HepG2 (cell line): ENCODE results near the gene CD70. TPM values are rescaled to one million over a fixed set of nuclear protein-coding genes. Genes with fewer than 3 reads are reported as not detected.

Experiments
- ATAC-seq: fragments of 200-7000 bp; cut with Tn5 transposase; 3 replicates; pipeline ENCODE4 v1.9.1; 2020; ENCODE audit warnings: mild to moderate bottlenecking, moderate library complexity
- BruUV-seq: library from RNA; stranded (reverse); fragments of 400-500 nt; replicated peaks from 2 replicates; lab custom pipeline; 2021; lab: Mats Ljungman, UMichigan
- CTCF ChIA-PET: fragments of 300-600 bp; formaldehyde crosslinking; extraction: SDS; loops from one replicate; lab custom pipeline; 2021; ENCODE audit warnings: low total read pairs, inconsistent platforms, low intra/inter-chr PET ratio; lab: Yijun Ruan, JAX
- POLR2A ChIA-PET: fragments of 350-600 bp; sonication (Branson Sonifier 250); formaldehyde crosslinking; loops from one replicate; lab custom pipeline; 2020; ENCODE audit warnings: antibody characterized with exemption, inconsistent platforms; lab: Yijun Ruan, JAX
- DNase-seq: peaks from one replicate; pipeline ENCODE4 v3.0.0-alpha.2; 2015; ENCODE audit warnings: low spot score
- FAIRE-seq: peaks from 3 replicates; lab custom pipeline; 2011; peaks lifted over from hg19 to GRCh38; lab: Jason Lieb, UNC
- H2AFZ ChIP-seq: one replicate; pipeline ENCODE4 v1.6.1; 2011; ENCODE audit warnings: low read length, inconsistent platforms
- H3K27ac ChIP-seq: fragments of 300-600 bp; 3 replicates; pipeline ENCODE4 v1.8.0; 2011; ENCODE audit warnings: mixed run types, mild to moderate bottlenecking, mixed read lengths, low read length, inconsistent platforms; ENCODE audit not compliant: insufficient read depth; ENCODE audit errors: extremely low read length
- H3K27me3 ChIP-seq, 2 experiments: fragments of 200-600 bp in 1 of 2; 2 replicates in 1 of 2; 3 replicates in 1 of 2; pipeline versions ENCODE4 v1.6.0 to v1.8.0; 2011; ENCODE audit warnings: low read length in 2 of 2, mild to moderate bottlenecking in 2 of 2, moderate library complexity in 2 of 2, inconsistent platforms in 1 of 2; ENCODE audit not compliant: insufficient read depth in 2 of 2, control insufficient read depth in 1 of 2
- H3K36me3 ChIP-seq, 2 experiments: fragments of 200-600 bp in 1 of 2; replicated peaks in 1 of 2; 2 replicates in 1 of 2; 3 replicates in 1 of 2; pipeline versions ENCODE4 v1.5.1 to v1.8.0; 2011; ENCODE audit warnings: low read length in 2 of 2, inconsistent platforms in 1 of 2; ENCODE audit not compliant: insufficient read depth in 2 of 2, control insufficient read depth in 1 of 2
- H3K4me1 ChIP-seq: 2 replicates; pipeline ENCODE4 v1.5.1; 2012; ENCODE audit warnings: low read length, inconsistent platforms; ENCODE audit not compliant: insufficient read depth
- H3K4me2 ChIP-seq: 2 replicates; pipeline ENCODE4 v1.6.0; 2011; ENCODE audit warnings: low read depth, low read length, inconsistent platforms
- H3K4me3 ChIP-seq, 3 experiments: fragments of 200-600 bp in 1 of 3; sonication (generic), shearing (Covaris generic) in 1 of 3; replicated peaks in 1 of 3; 2 replicates each; pipeline ENCODE4 v1.5.1; 2011 to 2016; ENCODE audit warnings: low read length in 3 of 3, inconsistent platforms in 2 of 3, low read depth in 2 of 3, mild to moderate bottlenecking in 2 of 3, control low read depth in 1 of 3, mixed read lengths in 1 of 3; ENCODE audit not compliant: insufficient read depth in 1 of 3
- H3K79me2 ChIP-seq: one replicate; pipeline ENCODE4 v1.6.1; 2011; ENCODE audit warnings: low read length, inconsistent platforms; ENCODE audit not compliant: insufficient read depth
- H3K9ac ChIP-seq: 2 replicates; pipeline ENCODE4 v1.6.0; 2011; ENCODE audit warnings: mild to moderate bottlenecking, low read depth, low read length, inconsistent platforms; ENCODE audit not compliant: insufficient read depth
- H3K9me3 ChIP-seq: 2 replicates; pipeline ENCODE4 v1.5.1; 2012; ENCODE audit warnings: mild to moderate bottlenecking, low read length
- H4K20me1 ChIP-seq: 2 replicates; pipeline ENCODE4 v1.6.0; 2011; ENCODE audit warnings: inconsistent platforms, mild to moderate bottlenecking, low read length, moderate library complexity; ENCODE audit not compliant: insufficient read depth
- ATF4 ChIP-seq, 2 experiments: fragments of 450-650 bp in 1 of 2; sonication (generic) in 1 of 2; formaldehyde crosslinking; IDR thresholded peaks; 2 replicates each; pipeline versions ENCODE4 v1.5.0 to v1.8.0; 2020 to 2022; ENCODE audit warnings: mild to moderate bottlenecking in 1 of 2, missing genetic modification reagents in 1 of 2
- ATF7 ChIP-seq, 2 experiments: fragments of 450-650 bp in 1 of 2; sonication (generic) in 1 of 2; formaldehyde crosslinking in 1 of 2; IDR thresholded peaks; 2 replicates each; pipeline versions ENCODE4 v1.4.0 to v1.6.1; 2016 to 2020; ENCODE audit warnings: antibody characterized with exemption in 1 of 2, mild to moderate bottlenecking in 1 of 2, missing genetic modification reagents in 1 of 2
- BHLHE40 ChIP-seq: IDR thresholded peaks from 2 replicates; pipeline ENCODE4 v1.6.1; 2011; ENCODE audit warnings: low read length, improper control_type of control experiment
- CREB1 ChIP-seq, 2 experiments: fragments of 450-650 bp in 1 of 2; IDR thresholded peaks; 2 replicates each; pipeline ENCODE4 v1.6.1; 2016 to 2017; ENCODE audit warnings: control low read depth in 1 of 2, mild to moderate bottlenecking in 1 of 2, missing compliant biosample characterization in 1 of 2, missing genetic modification characterization in 1 of 2
- MNT ChIP-seq: fragments of 450-650 bp; IDR thresholded peaks from 2 replicates; pipeline ENCODE4 v1.6.1; 2016
- SMAD3 ChIP-seq: sonication (generic); formaldehyde crosslinking; IDR thresholded peaks from 2 replicates; pipeline ENCODE4 v1.4.0; 2020; ENCODE audit warnings: missing genetic modification reagents
- ZNF775 ChIP-seq: sonication (generic); formaldehyde crosslinking; IDR thresholded peaks from 2 replicates; pipeline ENCODE4 v1.4.0; 2020; ENCODE audit warnings: missing genetic modification reagents, mild to moderate bottlenecking, moderate library complexity, borderline replicate concordance
- WGBS: methylation state at CpG from one replicate; pipeline ENCODE4 v1.1.6; 2017; ENCODE audit warnings: low lambda C conversion rate; 5-methylcytosine and 5-hydroxymethylcytosine counted together
- in situ Hi-C: cut with HindIII; loops from 2 replicates; pipeline ENCODE4 v1.10.0; 2017; ENCODE audit warnings: low pct_unique_long_range_greater_than_20kb; ENCODE audit not compliant: extremely low pct_ligation_motif_present
- intact Hi-C: fragments of 100-400 bp; cut with micrococcal nuclease; formaldehyde crosslinking; loops from one replicate; pipeline ENCODE4 v1.10.0; 2022; ENCODE audit not compliant: unreplicated experiment
- polyA plus RNA-seq, 8 experiments: library from polyadenylated mRNA; depleted of rRNA in 3 of 8; stranded (reverse) in 7 of 8; unstranded in 1 of 8; fragments of >200 nt; fragmentation: Illumina TruSeq in 4 of 8; extraction: Trizol in 4 of 8; gene quantifications; 2 replicates each; pipeline versions ENCODE4 v1.2.1 to v1.2.3, GENCODE V29; 2011 to 2016; ENCODE audit warnings: low read depth in 4 of 8, missing spikeins in 1 of 8, mixed read lengths in 1 of 8; ENCODE audit not compliant: insufficient read depth in 1 of 8
- total RNA-seq, 5 experiments: library from RNA; depleted of rRNA; stranded (reverse); fragments of >200 nt; fragmentation: Illumina TruSeq; extraction: Trizol; gene quantifications; 2 replicates each; pipeline ENCODE4 v1.2.3, GENCODE V29; 2016; ENCODE audit warnings: low read depth in 1 of 5

Gene CD70
- total and polyA plus RNA-seq, 2 of the 13 experiments (the other 11 are each of a cell fraction or from before 2014, with no cell fraction given): 0.13 TPM; not detected in 1

GRCh38 chr19:6587998-6588507 lies 2.9 kb downstream of the CD70 start:
- 41% methylated on average over 9 of the region's 9 CpGs for WGBS
- Histone ChIP-seq H3K4me3 (no peak overlapping the region), H3K4me2 (no peak overlapping the region), H3K79me2 (no peaks in the 10 kb centered on the region), H3K27ac (no peak overlapping the region), H3K36me3 (no peaks in the 10 kb centered on the region), H3K9ac (no peak overlapping the region), H3K27me3 (peaks cover 3 to 56% of the 10 kb centered on the region in 2 experiments; a peak in 3 of 5 replicates), H4K20me1 (no peaks in the 10 kb centered on the region), H2AFZ (no peak overlapping the region), H3K4me1 (peaks cover 7% of the 10 kb centered on the region), H3K9me3 (no peaks in the 10 kb centered on the region)
- ATAC-seq (no peak), FAIRE-seq (no peak), DNase-seq (no peak)
- in situ Hi-C loops: no loop called here
- ChIA-PET POLR2A (no interaction called here), CTCF (no interaction called here)
- intact Hi-C loops: no loop called here
- no peak for TF ChIP-seq SMAD3 (CRISPR knock-in tag)
- no peak for TF ChIP-seq ZNF775 (CRISPR knock-in tag)
- no peak for TF ChIP-seq ATF7 (IDR thresholded peaks at IDR 0.05)
- TF ChIP-seq ATF7 (CRISPR knock-in tag; IDR thresholded peaks at IDR 0.05): no peak
- no peak for TF ChIP-seq ATF4 (CRISPR knock-in tag; IDR thresholded peaks at IDR 0.05)
- BruUV-seq: no TSS peak

GRCh38 chr19:6587093-6587820 lies 3.7 kb downstream of the CD70 start:
- DNase-seq (no peak), ATAC-seq (peak; percentile 57), FAIRE-seq (no peak)
- H3K79me2 ChIP-seq: no peaks in the 10 kb centered on the region
- H3K4me3 ChIP-seq: no peak overlapping the region
- in situ Hi-C loops (no loop called here), intact Hi-C loops (no loop called here)
- no TSS peak for BruUV-seq
- H3K4me1 ChIP-seq: peaks cover 7% of the 10 kb centered on the region
- H4K20me1 ChIP-seq: no peaks in the 10 kb centered on the region
- TF ChIP-seq CREB1 (IDR thresholded peaks at IDR 0.05): no peak
- TF ChIP-seq CREB1 (CRISPR knock-in tag; IDR thresholded peaks at IDR 0.05): no peak
- TF ChIP-seq MNT: 0 out of 2 replicates have a peak, but pooled peaks have one; percentile 5
- TF ChIP-seq BHLHE40: peak; percentile 57
- H3K36me3 ChIP-seq: no peaks in the 10 kb centered on the region
- POLR2A ChIA-PET: no interaction called here
- H2AFZ ChIP-seq: no peak overlapping the region
- H3K4me2 ChIP-seq: peak overlapping the region; percentile 44
- 10% methylated on average over 27 of the region's 27 CpGs for WGBS
- no peak overlapping the region for H3K9ac ChIP-seq
- CTCF ChIA-PET: no interaction called here
- no peaks in the 10 kb centered on the region for H3K9me3 ChIP-seq
- peaks cover 3 to 59% of the 10 kb centered on the region in 2 experiments; a peak in 3 of 5 replicates for H3K27me3 ChIP-seq
- no peak overlapping the region for H3K27ac ChIP-seq
